NCI-H2081 (cell line): ENCODE measurements around the gene GLCE.
"Not testable (repeated sequence)": the region's sequence is repeated elsewhere in the genome, so short reads cannot be mapped to it uniquely, and the experiment has no call there.

ENCODE experiments used
- DNase-seq, 2 experiments: peaks; one replicate each; lab custom pipeline; 2025; lab: John Stamatoyannopoulos, UW

Gene GLCE

DNA sequence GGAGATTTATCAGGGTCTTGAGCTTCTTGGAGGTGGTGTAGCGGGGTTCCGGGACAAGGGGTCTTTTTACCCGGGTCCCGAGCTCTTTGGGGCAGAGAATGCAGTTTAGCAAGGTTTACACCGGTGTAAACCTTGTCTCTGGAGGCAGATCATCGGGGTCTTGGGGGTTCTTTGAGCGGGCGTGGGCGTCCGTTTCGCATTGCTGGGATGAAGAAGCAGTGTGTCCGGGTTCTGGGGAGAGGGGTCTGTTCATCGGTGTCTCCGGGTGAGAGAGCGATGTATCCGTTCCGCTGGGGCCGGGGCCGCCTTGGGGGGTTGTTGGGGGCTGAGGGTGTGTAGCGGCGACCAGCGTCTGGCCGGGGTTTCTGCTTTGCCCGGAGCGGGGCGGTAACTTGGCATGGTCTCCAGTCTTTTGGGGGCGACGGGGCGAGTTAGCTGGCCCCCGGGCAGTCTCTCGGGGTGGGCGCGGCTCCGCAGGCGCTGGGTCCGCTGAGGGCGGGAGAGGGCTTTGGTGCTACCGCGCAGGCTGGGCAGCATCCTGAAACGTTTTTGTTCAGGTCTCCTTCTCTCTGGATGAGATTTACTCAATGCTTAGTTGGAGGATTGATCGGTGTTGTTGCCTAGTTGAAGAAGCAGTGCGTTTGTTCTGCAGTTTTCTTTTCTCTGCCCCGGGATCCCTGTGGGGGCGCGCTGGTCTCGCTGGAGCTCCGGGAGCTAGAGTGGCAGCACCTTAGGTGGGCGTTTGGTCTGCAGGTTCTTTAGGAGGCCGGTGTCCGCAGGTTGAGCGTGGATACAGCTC, 843 bp downstream of the GLCE start:
- peak in 1 of 2 experiments; percentile 9 for DNase-seq

DNA sequence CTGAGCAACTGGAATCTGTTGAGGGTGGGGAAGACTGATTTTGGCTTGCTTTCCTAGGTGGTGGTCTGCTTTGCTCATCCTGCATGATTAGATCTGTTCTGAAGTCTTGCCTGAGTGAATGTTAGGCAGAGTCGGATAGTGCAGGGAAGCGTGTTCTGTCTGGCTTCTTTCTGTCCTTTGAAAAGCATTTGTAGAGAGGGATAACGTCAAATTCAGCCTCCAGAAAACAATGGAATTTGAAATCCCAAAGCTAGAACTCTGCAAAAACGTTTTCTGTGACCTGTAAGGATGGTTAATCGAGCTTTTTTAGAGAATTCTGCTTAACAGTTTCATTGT, 1.4 kb downstream of the GLCE start:
- DNase-seq: no peak

DNA sequence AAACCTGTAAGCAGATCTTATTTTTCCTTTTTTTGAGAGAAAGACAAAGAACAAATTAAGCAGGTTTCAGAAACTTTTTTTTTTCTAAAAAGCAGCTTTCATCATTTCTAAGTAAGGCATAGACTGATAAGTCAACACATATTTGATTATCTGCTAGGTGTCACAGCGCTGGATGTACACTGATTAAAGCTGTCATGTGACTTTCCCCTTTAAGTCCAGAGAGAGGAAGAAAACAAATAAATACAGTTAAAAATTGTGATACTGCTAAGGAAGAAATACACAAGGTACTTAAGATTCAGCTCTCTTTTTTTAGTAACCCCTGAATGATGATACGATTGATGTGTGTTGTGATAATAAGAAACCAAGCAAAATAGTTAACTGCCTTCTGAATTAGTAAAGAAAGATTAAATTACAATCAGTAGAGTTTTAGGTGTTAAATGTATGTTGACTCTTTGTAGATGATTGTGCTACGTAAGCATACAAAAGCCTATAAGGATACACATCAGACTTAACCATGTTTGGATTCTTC, 2.8 kb downstream of the GLCE start:
- DNase-seq: no peak

DNA sequence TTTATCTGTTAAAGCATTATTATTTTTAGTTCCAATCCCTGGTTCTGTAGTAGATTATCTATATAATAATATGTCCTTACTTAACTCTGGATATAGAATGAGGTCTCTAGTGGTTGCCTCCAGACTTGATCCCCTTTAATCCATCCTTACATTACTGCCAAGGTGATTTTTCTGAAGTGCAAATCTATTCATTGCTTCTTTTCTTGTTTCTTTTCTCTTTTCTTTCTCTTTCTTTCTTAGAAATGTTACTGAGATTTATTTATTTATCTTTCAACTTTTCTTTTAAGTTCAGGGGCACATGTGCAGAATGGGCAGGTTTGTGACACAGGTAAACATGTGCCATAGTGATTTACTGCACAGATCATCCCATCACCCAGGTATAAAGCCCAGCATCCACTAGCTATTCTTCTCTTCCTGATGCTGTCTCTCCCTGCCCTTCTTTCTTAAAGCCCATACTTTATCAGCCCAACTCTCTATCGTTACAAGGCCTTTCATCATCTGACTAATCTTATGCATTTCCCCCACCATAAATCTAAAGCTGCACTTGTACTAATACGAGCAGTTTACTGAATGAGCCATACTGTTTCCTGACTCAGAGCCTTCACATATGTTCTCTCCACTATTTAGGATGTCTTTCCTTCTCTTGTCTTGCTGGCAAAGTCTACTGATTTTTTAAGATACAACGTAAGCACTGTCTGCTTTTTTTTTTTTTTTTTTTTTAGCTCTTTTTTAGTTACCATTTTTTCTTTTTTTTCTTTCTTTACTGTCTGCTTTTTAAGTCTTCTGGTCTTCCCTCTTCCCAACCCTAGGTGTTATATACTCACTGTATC, 4.6 kb downstream of the GLCE start:
- DNase-seq: no peak

DNA sequence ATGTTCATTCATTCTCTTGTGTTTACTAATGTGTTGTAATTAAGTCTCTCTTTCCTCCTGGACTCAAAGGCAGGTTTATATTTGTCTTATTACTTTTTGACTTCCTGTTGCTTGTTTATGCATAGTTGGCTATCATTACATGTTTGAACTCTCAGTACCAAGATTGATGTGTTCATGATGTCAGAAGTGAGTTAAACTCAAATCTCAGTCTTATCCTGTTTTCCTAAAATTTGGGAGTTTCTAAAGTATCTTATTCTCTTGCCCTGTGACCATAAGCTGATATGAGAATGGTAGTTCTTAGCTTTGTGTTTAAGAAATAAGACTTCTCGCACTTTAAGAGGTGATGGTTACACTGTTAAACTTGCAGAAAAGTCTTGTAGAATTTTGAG, 5.2 kb downstream of the GLCE start:
- DNase-seq: no peak

DNA sequence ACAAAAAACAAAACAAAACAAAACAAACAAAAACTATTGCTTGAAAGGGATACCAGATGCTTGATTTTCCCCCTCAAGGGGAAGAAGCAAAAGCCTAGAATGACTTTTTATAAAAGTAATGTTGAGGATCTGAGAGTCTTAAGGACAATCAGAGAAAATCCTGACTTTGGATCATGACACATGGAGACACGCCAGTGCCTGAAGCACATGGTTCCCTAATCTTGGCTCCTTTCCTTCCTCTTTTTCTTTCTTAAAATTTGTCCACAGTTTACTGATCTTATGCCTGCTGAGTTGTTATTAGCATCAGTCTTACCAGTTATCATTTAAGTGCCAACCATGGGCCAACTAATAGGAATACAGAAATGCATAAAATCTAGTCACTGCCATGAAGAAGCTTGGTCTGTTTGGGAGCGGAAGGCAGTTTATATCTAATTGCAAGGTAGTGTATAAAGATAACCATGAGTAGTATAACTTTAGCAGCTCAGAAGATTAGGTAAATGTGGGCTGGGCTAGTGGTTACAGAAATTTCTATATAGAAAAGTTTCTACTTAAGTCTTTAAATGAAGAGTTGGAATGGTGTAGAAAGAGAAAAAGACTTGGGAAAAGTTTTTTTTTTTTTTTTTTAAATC, 6.9 kb downstream of the GLCE start:
- DNase-seq: no peak

DNA sequence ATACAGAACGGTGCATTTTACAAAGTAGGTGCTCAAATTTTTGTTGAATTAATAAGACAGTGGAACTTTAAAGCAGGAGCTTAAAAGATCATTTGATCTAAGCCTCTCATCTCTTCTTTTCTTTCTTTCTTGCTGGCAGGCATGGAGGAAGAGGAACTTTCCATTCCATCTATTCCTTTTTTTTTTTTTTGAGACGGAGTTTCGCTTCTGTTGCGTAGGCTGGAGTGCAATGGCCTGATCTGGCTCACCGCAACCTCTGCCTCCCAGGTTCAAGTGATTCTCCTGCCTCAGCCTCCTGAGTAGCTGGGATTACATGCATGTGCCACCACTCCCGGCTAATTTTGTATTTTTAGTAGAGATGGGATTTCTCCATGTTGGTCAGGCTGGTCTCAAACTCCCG, 7.9 kb downstream of the GLCE start:
- DNase-seq: not testable (repeated sequence)

DNA sequence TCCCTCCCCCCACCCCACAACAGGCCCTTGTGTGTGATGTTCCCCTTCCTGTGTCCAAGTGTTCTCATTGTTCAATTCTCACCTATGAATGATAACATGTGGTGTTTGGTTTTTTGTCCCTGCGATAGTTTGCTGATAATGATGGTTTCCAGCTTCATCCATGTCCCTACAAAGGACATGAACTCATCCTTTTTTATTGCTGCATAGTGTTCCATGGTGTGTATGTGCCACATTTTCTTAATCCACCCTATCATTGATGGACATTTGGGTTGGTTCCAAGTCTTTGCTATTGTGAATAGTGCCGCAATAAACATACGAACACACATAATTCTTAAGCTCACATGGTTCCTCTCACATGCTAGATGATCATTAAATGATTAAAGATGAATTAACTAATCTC, 9.1 kb downstream of the GLCE start:
- not testable (repeated sequence) for DNase-seq

DNA sequence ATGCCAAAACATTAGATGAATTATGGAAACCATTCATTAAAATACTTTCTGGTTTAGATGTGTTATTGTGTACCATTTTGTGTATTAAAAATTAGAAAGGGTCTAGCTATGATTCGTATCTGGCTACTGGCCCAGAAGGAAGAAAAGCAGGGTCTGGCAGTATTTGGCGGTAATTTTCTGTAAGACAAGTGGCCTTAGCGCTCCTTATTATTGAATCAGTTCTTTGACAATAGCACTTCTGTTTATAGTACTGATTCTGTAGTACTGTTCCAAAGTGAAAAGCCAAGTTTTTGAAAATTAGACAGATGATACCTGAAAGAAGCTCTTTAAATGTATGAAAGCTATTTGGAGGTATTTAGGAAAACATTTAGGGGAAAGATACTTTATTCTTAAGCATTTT, 10.2 kb downstream of the GLCE start:
- peak in 1 of 2 experiments; percentile 21 for DNase-seq

DNA sequence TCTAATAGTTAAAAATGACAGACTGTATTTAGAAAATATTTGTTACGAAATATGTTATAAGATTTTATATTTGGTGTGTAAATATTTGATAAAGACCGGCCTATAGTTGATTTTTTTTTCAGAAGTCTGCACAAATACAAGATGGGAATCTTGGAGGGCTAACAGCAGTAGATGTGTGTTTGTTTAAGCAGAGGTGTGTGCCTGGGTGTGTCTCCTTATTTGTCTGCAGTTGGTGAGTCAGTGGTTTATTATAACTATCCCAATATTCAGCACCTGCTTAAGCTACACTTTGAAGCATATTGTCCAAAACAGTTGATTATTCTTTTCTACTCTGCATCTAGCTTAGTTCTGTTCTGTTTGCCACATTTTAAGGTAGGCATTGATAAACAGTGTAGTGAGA, 12.4 kb downstream of the GLCE start:
- DNase-seq: no peak

DNA sequence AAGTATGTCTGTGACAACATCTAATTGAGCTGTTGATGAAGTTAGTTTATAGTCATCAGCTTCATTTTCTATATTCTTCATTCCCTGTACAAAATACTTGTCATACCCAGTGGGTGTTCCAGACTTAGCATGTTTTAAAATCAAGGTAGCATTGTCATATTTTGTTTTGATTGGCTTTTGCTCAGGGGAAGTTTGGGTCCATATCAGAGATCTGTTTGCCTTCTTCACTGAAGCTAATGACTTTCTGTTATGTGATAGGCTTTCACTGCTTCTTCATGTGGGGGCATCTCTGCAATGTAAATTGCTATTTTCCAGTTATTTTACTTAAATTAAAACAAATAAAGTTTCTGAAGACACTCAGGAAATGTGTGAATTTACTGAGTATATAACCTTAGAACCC, 15.1 kb downstream of the GLCE start:
- DNase-seq: no peak

DNA sequence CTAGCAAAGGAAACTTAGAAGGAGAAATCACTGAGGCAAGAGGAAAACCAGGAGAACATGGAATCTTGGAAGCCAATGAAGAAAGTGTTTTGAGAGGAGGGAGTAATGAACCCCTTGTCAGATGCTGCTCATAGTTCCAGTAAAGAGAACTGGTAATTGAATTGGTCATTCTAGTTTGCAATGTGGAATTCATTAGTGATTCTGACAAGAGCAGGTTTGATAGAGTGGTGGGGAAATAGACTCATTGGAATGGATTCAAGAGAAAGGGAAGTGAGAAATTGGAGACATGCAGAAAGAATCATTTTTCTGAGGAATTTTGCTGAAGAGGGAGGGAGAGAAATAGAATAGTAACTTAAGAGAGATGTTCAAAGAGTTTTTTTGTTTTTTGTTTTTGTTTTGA, 21.0 kb downstream of the GLCE start:
- no peak for DNase-seq

DNA sequence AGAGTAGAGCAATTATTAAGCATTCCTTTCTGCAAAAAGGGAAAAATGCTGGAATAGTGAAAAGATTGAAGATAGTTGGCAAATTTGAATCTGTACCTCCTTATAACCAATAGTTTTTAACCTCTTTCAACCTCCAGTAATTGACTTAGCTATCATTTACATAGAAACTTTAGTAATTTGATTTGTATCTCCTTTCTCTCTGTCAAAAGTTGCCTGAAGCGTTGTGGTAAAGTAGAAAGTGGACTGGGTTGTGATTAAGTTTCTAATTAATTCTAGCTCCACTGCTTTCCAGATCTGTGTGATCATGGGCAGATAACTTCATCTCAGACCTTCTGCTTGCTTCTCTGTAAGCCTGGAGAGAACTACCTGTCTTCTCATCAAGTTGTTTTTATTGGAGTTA, 24.8 kb downstream of the GLCE start:
- DNase-seq: no peak

DNA sequence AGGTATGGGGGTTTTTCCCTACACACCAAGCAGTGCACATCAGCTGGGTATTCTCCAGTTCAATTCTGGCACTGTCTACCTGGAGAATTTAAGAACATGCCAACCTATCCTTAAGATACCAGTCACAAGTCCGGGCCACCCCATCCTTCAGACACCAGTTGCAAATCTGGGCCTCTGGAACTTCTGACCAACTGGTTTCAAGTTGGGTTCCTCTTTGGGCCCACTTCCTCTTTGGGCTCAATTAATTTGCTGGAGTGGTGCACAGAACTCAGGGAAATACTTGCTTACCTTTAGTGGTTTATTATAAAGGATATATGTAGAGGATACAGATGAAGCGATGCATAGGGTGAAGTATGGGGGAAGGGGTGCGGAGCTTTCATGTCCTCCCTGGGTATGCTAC, 25.3 kb downstream of the GLCE start:
- DNase-seq: no peak

DNA sequence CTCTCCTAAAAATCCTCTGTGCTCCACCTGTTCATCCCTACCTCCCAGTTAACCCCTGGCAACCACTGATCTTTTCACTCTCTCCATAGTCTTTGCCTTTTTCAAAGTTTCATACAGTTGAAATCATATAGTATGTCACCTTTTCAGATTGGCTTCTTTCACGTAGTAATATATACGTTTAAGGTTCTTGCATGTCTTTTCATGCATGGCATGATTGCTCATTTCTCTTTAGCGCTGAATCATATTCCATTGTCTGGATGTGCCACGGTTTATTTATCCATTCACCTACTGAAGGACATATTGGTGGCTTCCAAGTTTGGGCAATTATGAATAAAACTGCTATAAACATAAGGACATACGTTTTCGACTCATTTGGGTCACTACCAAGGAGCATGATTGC, 28.7 kb downstream of the GLCE start:
- no peak for DNase-seq

DNA sequence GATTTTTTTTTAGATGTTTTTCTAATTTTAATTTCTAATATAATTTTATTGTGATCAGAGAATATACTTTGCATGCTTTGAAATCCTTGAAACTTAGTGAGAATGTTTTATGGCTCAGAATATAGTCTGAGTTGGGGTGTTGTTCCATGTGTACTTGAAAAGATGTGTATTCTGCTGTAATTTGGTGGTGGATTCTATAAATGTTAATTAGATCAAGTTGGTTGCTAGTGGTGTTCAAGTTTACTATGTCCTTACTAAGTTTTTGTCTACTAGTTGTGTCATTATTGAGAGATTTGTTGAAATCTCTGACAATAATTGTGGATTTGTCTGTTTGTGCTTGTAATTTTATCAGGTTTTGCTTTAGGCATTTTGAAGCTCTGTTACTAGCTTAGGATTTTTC, 29.7 kb downstream of the GLCE start:
- DNase-seq: no peak

DNA sequence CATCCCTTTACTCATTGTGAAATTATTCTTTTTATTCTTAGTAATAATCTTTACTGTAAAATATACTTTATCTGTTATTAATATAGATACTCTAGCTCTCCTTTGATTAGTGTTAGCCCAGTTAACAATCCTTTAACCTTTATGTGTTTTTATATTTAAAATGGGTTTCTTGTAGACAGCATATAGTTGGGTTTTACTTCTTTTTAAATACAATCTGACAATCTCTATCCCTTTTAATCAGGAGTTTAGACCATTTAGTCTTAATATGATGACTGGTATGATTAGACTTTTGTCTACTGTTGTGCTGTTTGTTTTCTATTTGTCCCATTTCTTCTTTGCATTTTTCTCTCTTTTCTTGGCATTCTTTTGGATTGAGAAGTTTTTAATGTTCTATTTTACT, 30.1 kb downstream of the GLCE start:
- no peak for DNase-seq

DNA sequence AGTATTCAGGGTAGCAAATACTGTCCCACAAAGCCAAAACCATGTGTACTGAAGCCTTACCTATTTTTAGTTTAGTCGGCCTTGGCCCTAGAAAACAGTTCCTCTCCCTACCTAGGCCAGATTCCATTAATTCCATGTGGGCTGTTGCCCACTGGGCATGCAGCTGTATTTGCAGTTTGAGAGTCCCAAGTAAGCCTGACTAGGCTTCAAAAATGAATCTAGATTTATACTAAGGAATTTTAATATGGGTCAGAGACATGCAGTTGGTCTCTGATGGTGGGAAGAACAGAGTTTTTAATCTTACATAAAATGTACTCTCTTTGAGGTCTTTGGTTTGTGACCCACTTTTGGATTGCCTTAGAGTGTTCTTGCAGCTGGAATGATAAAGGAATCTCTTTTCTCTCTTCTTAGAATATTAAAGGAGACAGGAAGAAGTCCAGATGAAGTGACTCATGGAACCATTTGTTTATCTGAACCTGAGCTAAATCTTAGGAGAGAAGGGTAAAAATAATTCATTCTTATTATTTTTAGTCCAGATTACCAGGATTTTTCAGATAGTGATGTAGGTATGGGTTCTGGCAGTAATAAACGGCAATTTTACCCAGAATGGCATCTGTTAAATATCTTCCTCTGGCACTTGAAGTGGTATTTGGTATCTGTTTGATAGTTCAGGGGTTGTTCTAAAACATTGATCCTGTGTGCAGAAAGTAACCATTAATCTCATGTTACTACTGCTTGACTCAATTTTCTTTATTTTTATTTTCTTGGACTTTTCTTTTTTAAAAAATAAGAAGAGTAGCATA, 33.8 kb downstream of the GLCE start:
- no peak for DNase-seq

DNA sequence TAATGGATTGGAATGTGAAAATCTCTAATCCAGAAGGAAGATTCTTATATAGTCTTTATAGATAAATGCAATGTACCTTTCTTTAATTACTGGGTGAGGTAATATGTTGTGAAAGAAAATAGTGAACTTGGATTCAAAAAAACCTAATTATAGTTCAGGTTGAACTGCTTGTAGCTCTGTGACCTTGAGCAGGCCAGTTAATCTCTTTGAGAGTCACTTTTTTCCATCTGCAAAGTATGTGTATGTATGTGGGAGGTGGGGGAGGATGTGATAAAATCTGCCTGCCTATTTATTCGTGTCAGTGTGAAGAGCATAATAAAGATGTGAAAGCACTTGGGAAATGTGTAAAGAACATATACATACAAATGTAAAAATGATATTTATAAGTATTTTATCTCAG, 34.4 kb downstream of the GLCE start:
- no peak for DNase-seq

DNA sequence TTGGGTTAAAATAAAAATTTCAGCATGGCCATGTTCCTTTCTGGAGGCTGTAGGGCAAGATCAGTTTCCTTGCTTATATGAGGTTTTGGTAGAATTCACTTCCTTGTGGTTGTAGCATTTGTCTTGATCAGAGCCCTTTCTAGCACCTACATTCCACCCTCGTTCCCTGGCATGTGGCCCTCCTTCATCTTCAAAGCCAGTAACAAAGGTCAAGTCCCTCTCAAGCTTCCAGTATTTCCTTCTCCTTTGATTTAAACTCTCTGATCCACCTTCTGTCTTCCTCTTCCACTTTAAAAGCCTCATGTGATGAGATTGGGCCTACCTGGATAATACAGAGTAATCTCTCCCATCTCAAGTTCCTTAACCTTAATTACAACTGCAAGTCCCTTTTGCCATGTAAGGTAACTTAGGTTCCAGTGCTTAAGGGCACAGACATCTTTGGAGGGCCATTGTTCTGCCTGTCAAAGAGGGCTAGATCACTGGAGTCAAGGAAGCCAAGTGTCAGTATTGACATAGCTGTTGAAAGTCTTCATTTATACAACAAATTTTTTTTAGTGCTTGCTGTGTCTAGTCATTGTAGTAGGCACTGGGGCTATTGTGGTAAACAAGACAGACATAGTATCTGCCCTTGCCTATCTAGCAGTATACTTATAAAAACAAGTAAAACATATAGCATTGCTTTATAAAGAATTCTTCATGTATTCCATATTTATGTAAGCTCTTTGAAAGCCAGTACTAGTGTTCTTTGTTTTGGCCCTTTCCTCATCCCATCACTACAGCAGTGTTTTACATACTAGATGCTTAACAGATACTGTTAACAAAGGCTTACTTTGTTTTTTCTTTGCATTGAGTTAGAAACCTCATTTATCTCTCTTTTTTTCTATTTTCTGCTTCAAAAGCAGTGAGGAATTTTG, 40.7 kb downstream of the GLCE start:
- DNase-seq: no peak

DNA sequence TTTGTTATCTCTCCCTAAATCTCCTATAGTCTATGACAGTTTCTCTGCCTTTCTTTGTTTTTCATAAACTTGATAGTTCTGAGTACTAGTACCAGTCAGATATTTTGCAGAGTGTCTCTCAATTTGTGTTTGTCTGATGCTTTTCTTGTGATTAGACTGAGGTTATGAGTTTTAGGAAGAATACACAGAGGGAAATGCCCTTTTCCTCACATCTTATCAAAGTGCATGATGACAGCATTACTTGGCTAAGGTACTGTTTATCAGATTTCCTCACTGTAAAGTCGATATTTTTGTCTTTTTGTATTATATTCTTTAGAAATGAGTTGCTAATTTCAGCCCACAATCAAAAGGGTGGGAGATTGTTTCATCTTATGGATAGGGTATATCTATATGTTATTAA, 45.6 kb downstream of the GLCE start:
- DNase-seq: no peak
